GM12874 (cell line): Measurements from ENCODE around the gene SPINK5.

Experiments
- CTCF ChIP-seq: IDR thresholded peaks from 2 replicates; pipeline ENCODE4 v1.5.1; 2011; ENCODE audit warnings: low read depth, mild to moderate bottlenecking, control low read depth, low read length, moderate library complexity; ENCODE audit not compliant: insufficient read depth

The SPINK5 gene

GRCh38 chr5:148094336-148094735 is 30.6 kb downstream of the SPINK5 start:
- no peak for TF ChIP-seq CTCF

- no peak for TF ChIP-seq CTCF
Observed at GRCh38 chr5:148104226-148104625, 40.4 kb downstream of the SPINK5 start.

- TF ChIP-seq CTCF: no peak
Observed at GRCh38 chr5:148107608-148108007, 43.8 kb downstream of the SPINK5 start.

GRCh38 chr5:148113243-148113642 is 49.5 kb downstream of the SPINK5 start:
- TF ChIP-seq CTCF: no peak

GRCh38 chr5:148120317-148120716 is 56.5 kb downstream of the SPINK5 start:
- TF ChIP-seq CTCF: no peak

- no peak for TF ChIP-seq CTCF
Observed at GRCh38 chr5:148125641-148126040, 61.9 kb downstream of the SPINK5 start.

GRCh38 chr5:148135091-148136048 is 71.6 kb downstream of the SPINK5 start:
- TF ChIP-seq CTCF: no peak
